ENCODE results near the gene EMSY. TPM values are rescaled to one million over a fixed set of nuclear protein-coding genes. Genes with fewer than 3 reads are reported as not detected.
"Not testable (repeated sequence)": the region's sequence is repeated elsewhere in the genome, so short reads cannot be mapped to it uniquely, and the experiment has no call there.

The EMSY gene
- total RNA-seq, 1 experiment from 2014 or later = 11.3 TPM

- in situ Hi-C loops (cut with HindIII; ENCODE audit: low pct_unique_long_range_greater_than_20kb, low sequenced_read_pairs) = not testable (repeated sequence)
- DNase-seq (ENCODE audit: low read depth) = peak; percentile 44
These were observed 137.7 kb downstream of the EMSY start for GRCh38 chr11:76582471-76582870.

DNA sequence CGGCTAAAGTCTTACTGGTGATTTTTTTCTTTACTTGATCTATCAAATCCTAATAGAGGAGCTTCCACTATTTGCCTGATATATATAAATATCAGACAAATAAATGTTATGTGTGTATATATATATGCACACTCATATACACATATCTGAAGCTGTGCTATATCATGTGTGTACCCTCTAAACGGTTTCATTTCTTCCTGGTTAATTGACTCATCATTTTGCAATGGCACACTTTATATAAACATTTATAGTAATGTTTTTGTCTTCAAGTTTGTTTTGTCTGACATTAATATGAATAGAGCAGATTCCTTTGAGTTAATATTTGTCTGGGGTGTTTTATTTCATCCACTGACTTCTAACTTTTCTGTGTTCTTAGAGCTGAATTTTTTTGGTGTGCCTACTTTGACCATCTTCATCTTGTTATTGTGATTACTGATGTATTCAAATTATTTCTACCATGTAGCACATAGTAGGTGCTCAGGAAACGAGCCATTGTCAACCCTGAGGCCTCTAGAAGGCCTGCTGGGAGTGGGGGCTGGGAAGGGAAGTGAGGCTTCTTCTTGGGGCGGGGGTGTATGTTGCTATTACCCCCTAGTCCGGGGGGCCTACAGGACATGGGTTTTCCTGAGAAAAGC is 143.1 kb downstream of the EMSY start:
- DNase-seq (ENCODE audit: low read depth) = peak; percentile 14
- in situ Hi-C loops (cut with HindIII; ENCODE audit: low pct_unique_long_range_greater_than_20kb, low sequenced_read_pairs) = no loop called here

- in situ Hi-C loops (cut with HindIII; ENCODE audit: low pct_unique_long_range_greater_than_20kb, low sequenced_read_pairs) = no loop called here
- DNase-seq (ENCODE audit: low read depth) = no peak
These were observed 143.9 kb downstream of the EMSY start for GRCh38 chr11:76588455-76589325.

GRCh38 chr11:76589477-76589876 is 144.7 kb downstream of the EMSY start:
- no peak for DNase-seq (ENCODE audit: low read depth)
- in situ Hi-C loops (cut with HindIII; ENCODE audit: low pct_unique_long_range_greater_than_20kb, low sequenced_read_pairs) = no loop called here

- in situ Hi-C loops (cut with HindIII; ENCODE audit: low pct_unique_long_range_greater_than_20kb, low sequenced_read_pairs) = no loop called here
- DNase-seq (ENCODE audit: low read depth) = no peak
These were observed 145.4 kb downstream of the EMSY start for GRCh38 chr11:76589964-76590950.

DNA sequence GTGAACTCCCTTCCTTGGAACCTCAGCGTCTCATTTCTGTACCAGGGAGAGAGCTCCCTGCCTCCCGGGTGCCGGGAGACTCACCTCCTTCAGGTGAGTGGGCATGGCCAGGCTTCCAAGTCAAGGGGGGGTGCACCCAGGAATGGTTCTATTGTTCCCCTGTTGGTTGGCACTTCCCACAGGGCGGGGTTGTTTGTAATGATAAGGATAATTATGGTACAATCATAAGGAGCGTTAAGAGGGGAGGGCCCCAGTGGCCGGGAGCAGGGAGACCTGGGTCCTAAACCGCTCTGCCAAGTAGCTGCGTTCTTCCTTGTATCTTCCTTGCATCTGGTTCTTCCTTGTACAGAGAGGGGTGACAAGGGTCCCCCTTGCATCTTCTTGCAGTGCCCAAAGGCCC is 146.6 kb downstream of the EMSY start:
- in situ Hi-C loops (cut with HindIII; ENCODE audit: low pct_unique_long_range_greater_than_20kb, low sequenced_read_pairs) = no loop called here
- no peak for DNase-seq (ENCODE audit: low read depth)

GRCh38 chr11:76592025-76592914 is 147.5 kb downstream of the EMSY start:
- in situ Hi-C loops (cut with HindIII; ENCODE audit: low pct_unique_long_range_greater_than_20kb, low sequenced_read_pairs) = no loop called here
- DNase-seq (ENCODE audit: low read depth) = no peak

GRCh38 chr11:76592961-76593360 is 148.1 kb downstream of the EMSY start:
- in situ Hi-C loops (cut with HindIII; ENCODE audit: low pct_unique_long_range_greater_than_20kb, low sequenced_read_pairs) = no loop called here
- DNase-seq (ENCODE audit: low read depth) = no peak

DNA sequence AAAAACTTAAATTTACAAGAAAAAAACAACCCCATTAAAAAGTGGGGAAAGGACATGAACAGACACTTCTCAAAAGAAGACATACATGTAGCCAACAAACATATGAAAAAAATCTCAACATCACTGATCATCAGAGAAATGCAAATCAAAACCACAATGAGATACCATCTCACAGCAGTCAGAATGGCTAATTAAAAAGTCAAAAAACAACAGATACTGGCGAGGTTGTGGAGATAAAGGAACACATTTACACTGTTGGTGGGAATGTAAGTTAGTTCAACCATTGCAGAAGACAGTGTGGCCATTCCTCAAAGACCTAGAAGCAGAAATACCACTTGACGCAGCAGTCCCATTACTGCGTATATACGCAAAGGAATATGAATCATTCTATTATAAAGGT is 150.3 kb downstream of the EMSY start:
- DNase-seq (ENCODE audit: low read depth); in situ Hi-C loops (cut with HindIII; ENCODE audit: low pct_unique_long_range_greater_than_20kb, low sequenced_read_pairs): not testable (repeated sequence)

GRCh38 chr11:76596652-76597051 is 151.8 kb downstream of the EMSY start:
- in situ Hi-C loops (cut with HindIII; ENCODE audit: low pct_unique_long_range_greater_than_20kb, low sequenced_read_pairs) = no loop called here
- DNase-seq (ENCODE audit: low read depth) = no peak

- in situ Hi-C loops (cut with HindIII; ENCODE audit: low pct_unique_long_range_greater_than_20kb, low sequenced_read_pairs) = no loop called here
These were observed 153.0 kb downstream of the EMSY start for GRCh38 chr11:76597533-76598425.

DNA sequence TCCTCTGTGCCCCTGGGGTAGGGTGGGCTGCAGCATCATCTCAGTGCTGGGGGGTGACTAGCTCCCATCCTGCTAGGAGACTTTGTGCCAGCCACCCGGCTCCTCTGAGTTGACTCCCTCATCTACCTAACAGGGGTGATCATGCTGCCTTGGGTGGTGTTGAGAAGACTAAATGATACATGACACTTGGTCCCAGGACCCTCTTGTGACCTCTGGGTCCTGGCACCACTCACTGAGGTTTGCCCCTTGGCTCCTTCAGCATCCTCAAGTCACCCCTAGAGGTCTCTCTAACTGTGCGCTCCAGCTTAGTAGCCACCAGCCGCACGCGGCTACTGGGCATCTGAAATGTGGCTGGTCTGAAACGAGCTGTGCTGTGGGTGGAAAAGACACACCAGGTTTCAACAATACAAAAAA is 153.6 kb downstream of the EMSY start:
- in situ Hi-C loops (cut with HindIII; ENCODE audit: low pct_unique_long_range_greater_than_20kb, low sequenced_read_pairs) = no loop called here
- no peak for DNase-seq (ENCODE audit: low read depth)

More at GRCh38 chr11:76597533-76598425, 153.0 kb downstream of the EMSY start:
- DNase-seq (ENCODE audit: low read depth) = no peak

DNA sequence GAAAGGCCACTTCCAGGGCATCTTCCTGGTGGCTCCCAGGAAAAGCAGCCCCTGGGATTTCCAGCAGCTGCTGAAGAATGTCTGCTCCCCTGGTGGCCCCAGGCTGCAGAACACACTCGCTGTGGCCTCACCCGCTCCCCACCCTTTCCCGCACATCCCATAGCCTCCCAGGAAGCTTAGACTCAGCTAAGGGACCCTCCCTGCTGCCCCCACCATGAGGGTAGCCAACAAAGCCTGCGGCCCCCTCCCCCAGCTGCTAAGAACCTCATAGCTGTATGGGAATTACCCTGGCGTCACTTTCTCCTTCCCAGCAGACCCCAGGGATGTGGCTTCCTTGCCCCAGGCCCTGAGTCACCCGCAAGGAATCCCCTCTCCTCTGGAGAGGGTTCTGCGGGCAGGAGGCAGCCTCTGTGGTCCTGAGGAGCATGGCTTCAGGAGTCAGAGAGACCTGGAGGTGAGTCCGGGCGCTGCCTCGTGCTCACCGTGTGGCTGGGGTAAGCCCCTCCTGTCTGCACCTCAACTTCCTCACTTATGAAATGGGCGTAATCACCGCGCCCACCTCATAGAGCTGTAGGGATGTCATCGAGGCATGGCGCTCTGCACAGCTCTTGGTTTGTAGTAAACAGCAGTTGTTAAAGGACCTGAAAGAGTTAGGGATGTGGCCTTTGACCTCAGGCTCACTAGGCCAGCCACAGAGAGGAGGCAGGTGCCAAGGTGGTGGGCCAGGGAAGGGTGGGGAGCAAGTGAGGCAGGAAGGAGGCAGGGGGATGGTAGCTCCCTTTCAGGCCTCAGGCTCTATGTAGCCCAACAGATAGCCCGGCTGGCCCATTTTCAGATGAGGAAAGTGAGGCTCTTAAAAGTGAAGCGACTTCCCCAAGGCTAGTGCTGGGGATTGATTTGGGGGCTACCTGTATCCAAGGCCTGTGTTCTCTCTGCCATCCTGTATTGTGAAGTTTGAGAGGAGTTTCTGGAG is 154.5 kb downstream of the EMSY start:
- in situ Hi-C loops (cut with HindIII; ENCODE audit: low pct_unique_long_range_greater_than_20kb, low sequenced_read_pairs) = no loop called here
- DNase-seq (ENCODE audit: low read depth) = no peak

GRCh38 chr11:76600124-76600655 is 155.4 kb downstream of the EMSY start:
- no peak for DNase-seq (ENCODE audit: low read depth)
- in situ Hi-C loops (cut with HindIII; ENCODE audit: low pct_unique_long_range_greater_than_20kb, low sequenced_read_pairs) = no loop called here

DNA sequence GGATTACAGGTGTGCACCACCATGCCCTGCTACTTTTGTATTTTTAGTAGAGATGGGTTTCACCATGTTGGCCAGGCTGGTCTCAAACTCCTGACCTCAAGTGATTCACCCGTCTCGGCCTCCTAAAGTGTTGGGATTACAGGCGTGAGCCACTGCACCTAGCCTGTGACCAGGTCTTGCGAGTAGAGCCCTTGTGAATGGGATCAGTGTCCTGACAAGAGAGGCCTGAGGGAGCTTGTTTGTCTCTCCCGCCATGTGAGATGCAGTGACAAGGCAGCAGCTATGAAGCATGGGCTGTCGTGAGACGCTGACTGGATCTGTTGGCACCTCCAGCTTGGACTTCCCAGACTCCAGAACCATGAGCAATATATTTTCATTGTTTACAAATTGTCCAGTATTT is 156.5 kb downstream of the EMSY start:
- in situ Hi-C loops (cut with HindIII; ENCODE audit: low pct_unique_long_range_greater_than_20kb, low sequenced_read_pairs) = no loop called here
- DNase-seq (ENCODE audit: low read depth) = no peak
